Ecto neural progenitor cell (in vitro differentiated cells): ENCODE data around the gene OR6K2.

Source experiments
- DNase-seq: peaks from one replicate; pipeline ENCODE4 v3.0.0-alpha.2; 2018; ENCODE audit warnings: low spot score

Gene OR6K2

DNA sequence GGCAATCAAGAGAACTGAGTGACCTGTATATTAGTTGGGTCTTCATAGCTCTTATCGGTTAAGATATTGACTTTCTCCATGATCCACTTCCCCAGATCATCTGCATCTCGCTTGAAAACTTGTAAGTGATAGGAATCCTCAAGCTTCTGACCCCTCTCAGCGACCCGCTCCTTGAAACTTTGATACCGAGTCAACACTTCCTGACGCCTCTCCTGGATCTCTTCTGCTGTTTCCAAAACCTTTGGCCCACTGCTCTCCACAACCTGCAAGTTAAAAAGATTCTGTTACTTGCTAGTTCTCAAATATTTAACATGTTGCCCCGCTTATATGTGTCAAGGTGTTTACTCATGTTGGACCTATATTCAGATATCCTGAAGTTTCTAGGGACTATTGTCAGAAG is 15.4 kb downstream of the OR6K2 start:
- no peak for DNase-seq

DNA sequence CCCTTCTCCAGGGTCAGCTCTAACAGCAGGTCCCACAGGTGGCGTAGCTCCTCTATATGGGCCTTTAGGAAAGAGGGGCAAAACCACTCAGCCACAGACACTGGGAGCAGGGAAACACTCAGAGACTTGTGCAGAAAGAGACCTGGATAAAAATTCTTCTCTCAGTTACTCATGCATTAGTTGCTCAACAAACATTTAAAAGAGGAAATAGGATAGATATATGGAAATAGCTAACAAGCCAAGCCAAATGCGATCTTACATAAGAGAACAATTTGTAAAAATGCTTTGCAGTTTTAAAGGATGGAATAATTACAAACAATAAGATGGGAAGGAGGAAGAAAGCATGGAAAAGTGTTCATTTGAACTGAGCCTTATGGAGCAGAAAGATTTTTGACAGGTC is 18.8 kb downstream of the OR6K2 start:
- no peak for DNase-seq

DNA sequence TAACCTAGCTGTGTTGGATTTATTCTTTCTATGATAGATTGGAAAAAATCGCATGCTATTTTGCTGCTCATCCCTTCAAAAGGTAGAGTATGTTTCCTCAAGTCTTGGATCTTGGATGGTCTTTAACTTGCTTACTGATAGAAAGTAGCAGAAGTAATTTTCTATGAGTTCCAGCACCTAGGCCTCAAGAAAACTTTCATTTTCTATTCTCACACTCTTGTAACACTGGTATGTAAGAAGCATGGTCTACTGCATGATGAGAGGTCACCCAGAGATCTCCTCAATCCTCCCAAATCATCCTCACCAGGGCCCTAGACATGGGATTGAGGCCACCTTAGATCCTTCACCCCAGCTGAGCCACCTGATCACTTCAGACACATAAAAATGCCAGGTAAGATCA is 21.2 kb downstream of the OR6K2 start:
- DNase-seq = no peak

DNA sequence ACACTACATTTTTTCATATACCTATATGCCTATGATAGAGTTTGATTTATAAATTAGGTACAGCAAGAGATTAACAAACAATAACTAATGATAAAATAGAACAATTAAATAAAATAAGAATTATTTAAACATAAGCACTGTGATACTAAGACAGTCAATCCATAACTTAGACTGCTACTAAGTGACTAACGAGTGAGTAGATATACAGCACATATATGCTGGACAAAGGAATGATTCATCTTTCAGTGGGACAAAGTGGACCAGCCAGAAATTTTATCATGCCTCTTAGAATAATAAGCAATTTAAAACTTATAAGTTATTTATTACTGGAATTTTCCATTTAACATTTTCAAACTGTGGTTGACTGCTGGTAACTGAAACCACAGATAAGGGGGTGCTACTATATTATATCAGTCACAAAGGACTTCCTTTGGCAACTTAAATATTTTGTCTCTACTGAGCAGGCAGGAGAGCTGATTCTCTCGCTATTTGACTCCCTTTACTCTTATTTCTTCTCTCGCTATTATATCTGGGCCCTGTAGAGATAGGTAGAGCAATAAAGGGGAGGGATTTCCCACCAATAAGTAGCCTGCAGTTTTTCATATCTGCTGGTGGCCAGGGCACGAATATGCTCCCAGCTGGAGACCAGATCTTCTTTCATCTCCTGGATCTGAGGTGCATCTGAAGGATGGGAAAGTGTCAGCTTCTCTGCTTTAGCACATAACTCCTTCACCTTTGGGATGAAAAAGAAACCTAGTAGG is 24.7 kb downstream of the OR6K2 start:
- DNase-seq = no peak

DNA sequence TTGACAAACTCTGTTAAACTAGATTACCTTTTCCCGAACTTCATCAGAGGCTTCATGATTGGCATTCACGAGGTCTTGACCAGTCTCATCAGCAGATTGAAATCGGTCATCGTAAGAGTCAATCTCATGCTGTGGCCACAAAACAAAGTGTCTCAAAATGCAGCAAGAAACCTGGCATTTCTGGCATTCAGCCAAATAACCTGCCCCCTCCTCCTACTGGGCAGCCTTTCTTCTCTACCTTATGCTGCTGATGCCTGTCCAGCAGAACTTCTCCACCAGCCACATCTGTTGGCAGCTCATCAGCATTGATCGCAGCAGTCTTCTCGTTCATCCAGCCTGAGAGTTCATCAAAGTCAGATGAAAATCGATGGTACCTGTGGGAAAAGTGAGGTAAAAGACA is 26.1 kb downstream of the OR6K2 start:
- DNase-seq = no peak

DNA sequence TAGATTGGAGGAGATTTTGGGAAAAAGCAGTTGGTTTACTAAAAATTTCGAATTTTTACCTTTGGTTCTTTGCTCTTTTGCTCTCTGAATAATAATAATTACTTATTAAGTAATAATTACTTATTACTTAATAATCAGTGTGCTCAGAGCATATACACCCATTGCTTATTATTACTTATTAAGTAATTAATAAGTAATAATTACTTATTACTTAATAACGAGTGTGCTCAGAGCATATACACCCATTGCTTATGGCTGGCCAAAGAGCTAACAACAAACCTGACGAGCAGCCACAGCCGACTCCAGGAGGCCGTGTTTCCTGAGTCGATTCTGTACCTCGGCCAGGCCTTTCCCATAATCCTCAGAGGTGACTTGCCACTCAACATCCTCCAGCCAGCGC is 34.4 kb downstream of the OR6K2 start:
- no peak for DNase-seq

DNA sequence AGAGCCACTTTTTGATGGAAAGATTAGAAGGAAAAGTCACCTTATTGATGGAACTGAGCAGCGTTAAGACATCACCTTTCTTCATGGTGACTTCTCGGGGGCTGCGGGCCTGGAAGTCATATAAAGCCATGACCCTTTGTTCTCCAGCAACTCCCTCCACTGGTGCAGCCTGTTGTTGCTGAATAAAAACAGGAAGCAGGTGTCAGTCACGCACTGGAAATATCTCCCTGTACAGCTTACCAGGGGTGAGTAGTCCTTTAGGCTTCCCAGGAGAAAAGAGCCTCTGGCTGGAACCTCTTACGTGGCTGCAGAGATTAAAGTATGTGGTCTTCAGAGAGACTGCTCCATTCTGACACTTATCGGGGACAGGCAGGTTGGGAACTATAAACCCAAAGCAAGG is 45.9 kb downstream of the OR6K2 start:
- DNase-seq = no peak

DNA sequence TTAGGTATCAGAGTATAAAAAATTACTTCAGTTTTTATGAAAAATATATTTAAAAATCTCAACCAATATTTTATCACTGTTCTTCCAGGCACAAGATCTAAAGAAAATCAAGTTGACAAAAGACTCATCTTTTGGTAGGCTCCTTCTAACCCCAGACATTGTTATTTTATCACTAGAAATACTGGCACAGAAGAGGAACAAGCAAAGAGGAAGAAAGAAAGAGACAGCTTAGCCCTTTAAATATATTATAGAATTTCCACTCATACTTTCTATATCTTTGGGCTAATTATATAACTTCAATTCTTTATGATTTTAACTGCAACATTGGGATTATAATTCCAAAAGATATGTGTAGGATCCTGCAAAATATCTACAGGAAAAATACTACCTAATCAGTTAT is 46.4 kb downstream of the OR6K2 start:
- no peak for DNase-seq

DNA sequence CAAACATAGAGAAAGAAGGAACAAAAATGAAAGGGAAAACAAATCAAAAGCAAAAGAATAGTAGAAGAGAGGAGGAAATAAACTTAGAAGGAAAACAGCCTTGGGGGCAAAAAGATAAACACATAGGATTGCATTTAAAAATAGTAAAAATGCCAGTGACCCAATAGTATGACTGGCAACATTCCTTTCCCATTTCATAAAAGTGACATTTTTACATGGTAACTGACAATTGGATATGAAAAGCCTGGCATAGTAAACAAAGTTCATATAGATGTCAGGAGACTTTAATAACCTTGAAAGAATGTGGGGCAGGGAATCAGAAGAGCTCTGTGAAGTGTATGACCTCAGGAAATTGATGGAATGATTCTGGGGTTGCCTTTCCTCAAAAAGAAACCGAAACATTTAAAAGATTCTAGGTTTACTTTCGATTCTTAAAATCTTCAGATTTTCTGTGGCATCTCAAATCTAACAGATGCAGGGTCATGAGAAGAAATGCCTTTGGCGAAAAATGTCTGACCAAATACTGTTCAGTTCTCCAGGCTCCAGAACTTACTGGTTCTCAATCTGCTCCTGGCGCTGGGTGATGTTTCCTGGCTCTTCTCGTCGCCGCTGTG is 47.6 kb downstream of the OR6K2 start:
- DNase-seq = no peak
